ENCODE data around the gene VAV3. TPM values are rescaled to one million over a fixed set of nuclear protein-coding genes. Genes with fewer than 3 reads are reported as not detected.

VAV3 gene
- total RNA-seq, 1 experiment from 2014 or later, result 96.6 TPM

GRCh38 chr1:107974090-107974489, 9.1 kb upstream of the VAV3 start:
- DNase-seq (ENCODE audit: low read depth), result no peak

GRCh38 chr1:107972391-107973180, 7.6 kb upstream of the VAV3 start:
- no peak for DNase-seq (ENCODE audit: low read depth)

- DNase-seq (ENCODE audit: low read depth), result no peak
Measured at GRCh38 chr1:107966550-107966949, 1.6 kb upstream of the VAV3 start.

GRCh38 chr1:107964336-107965109, 457 bp downstream of the VAV3 start:
- no peak for DNase-seq (ENCODE audit: low read depth)

- peak; percentile 10 for DNase-seq (ENCODE audit: low read depth)
Measured at GRCh38 chr1:107963601-107964335, 1.2 kb downstream of the VAV3 start.

- DNase-seq (ENCODE audit: low read depth), result no peak
Measured at GRCh38 chr1:107963008-107963407, 2.0 kb downstream of the VAV3 start.

- DNase-seq (ENCODE audit: low read depth), result no peak
Measured at GRCh38 chr1:107954719-107955415, 10.1 kb downstream of the VAV3 start.

- DNase-seq (ENCODE audit: low read depth), result no peak
Measured at GRCh38 chr1:107954126-107954525, 10.9 kb downstream of the VAV3 start.

GRCh38 chr1:107953556-107953955, 11.4 kb downstream of the VAV3 start:
- no peak for DNase-seq (ENCODE audit: low read depth)

- DNase-seq (ENCODE audit: low read depth), result peak; percentile 17
Measured at GRCh38 chr1:107952989-107953388, 12.0 kb downstream of the VAV3 start.

GRCh38 chr1:107950464-107950863, 14.5 kb downstream of the VAV3 start:
- no peak for DNase-seq (ENCODE audit: low read depth)

GRCh38 chr1:107949467-107950253, 15.3 kb downstream of the VAV3 start:
- DNase-seq (ENCODE audit: low read depth), result no peak

GRCh38 chr1:107946794-107947193, 18.2 kb downstream of the VAV3 start:
- DNase-seq (ENCODE audit: low read depth), result no peak

- DNase-seq (ENCODE audit: low read depth), result no peak
Measured at GRCh38 chr1:107943694-107944093, 21.3 kb downstream of the VAV3 start.

- no peak for DNase-seq (ENCODE audit: low read depth)
Measured at GRCh38 chr1:107942814-107943213, 22.2 kb downstream of the VAV3 start.

GRCh38 chr1:107941531-107941930, 23.4 kb downstream of the VAV3 start:
- DNase-seq (ENCODE audit: low read depth), result no peak

GRCh38 chr1:107941123-107941522, 23.9 kb downstream of the VAV3 start:
- DNase-seq (ENCODE audit: low read depth), result no peak

- no peak for DNase-seq (ENCODE audit: low read depth)
Measured at GRCh38 chr1:107940701-107941100, 24.3 kb downstream of the VAV3 start.

- no peak for DNase-seq (ENCODE audit: low read depth)
Measured at GRCh38 chr1:107940017-107940577, 24.9 kb downstream of the VAV3 start.

- no peak for DNase-seq (ENCODE audit: low read depth)
Measured at GRCh38 chr1:107939256-107939655, 25.7 kb downstream of the VAV3 start.
